ENCODE results near the gene USE1.

USE1 gene

GRCh38 chr19:17206736-17207581, 8.2 kb upstream of the USE1 start:
- no peak for DNase-seq

- no peak for DNase-seq
Measured at GRCh38 chr19:17209126-17210036, 5.8 kb upstream of the USE1 start.

- no peak for DNase-seq
Measured at GRCh38 chr19:17210296-17210695, 4.9 kb upstream of the USE1 start.

DNA sequence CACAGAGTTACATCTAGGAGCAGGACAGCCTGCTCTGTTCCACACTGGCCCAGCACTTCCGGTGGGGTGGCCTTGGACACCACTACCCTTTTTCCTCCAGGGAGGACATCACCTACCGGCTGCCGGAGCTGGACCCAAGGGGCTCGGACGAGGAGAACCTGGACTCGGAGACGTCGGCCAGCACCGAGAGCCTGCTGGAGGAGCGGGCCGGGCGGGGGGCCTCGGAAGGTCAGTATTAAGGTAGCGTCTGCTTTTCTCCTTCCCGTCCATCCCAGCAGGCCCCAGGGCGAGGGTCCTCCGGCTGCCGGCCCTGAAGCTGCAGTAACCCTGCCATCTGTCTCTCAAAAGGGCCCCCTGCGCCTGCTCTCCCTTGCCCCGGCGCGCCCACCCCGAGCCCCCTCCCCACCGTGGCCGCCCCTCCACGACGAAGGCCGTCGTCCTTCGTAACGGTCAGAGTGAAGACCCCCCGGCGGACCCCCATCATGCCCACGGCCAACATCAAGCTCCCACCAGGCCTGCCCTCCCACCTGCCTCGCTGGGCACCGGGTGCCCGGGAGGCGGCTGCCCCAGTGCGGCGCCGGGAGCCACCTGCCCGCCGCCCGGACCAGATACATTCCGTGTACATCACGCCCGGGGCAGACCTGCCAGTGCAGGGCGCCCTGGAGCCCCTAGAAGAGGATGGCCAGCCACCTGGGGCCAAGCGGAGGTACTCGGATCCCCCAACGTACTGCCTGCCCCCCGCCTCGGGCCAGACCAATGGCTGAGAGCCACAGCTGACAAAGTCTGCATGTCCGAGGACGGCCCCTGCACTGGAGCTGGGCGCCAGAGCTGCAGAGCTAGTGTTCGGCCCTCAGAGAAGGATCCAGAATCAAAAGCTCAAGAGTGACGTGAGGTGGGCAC, 3.4 kb upstream of the USE1 start:
- DNase-seq, result no peak

GRCh38 chr19:17213334-17213733, 1.8 kb upstream of the USE1 start:
- DNase-seq, result no peak

GRCh38 chr19:17214508-17215126, 540 bp upstream of the USE1 start:
- DNase-seq, result no peak

DNA sequence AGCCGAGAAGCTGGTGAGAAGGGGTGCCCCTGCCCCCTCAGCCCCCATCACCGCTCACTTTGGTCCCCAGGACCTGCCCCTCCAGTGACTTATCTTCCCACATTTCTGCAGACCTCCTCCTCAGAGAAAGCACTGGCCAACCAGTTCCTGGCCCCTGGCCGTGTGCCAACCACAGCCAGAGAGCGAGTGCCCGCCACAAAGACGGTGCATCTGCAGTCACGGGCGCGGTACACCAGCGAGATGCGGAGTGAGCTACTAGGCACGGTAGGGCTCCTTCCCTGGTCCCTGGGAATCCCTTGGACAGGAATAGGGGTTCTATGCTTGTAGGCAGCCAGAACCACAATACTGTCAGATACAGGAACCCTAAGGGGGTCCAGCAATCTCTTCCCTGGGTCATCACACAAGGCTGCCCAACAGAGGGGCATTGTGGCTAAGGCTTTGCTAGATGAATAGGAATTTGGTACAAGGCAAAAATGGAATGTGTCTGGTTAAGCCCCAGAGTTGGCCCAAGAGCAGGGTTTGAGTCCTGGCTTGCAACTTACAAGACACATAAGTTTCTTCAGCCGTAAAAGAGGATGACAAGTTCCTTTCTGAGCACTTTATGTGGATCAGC, 1.0 kb downstream of the USE1 start:
- no peak for DNase-seq

DNA sequence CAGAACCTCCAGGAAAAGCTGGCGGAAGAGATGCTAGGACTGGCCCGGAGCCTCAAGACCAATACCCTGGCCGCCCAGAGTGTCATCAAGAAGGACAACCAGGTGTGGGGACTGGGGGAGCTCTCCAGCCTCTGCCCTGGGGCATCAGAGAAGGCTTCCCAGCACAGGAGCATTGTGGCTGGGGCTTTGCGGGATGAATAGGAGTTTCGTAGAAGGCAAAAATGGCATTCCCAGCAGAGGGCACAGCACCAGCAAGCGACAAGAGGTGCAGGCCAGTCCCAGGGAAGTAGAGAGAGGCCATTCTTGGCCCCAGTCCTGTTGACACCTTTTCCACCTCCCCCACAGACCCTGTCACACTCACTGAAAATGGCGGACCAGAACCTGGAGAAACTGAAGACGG, 4.1 kb downstream of the USE1 start:
- no peak for DNase-seq

DNA sequence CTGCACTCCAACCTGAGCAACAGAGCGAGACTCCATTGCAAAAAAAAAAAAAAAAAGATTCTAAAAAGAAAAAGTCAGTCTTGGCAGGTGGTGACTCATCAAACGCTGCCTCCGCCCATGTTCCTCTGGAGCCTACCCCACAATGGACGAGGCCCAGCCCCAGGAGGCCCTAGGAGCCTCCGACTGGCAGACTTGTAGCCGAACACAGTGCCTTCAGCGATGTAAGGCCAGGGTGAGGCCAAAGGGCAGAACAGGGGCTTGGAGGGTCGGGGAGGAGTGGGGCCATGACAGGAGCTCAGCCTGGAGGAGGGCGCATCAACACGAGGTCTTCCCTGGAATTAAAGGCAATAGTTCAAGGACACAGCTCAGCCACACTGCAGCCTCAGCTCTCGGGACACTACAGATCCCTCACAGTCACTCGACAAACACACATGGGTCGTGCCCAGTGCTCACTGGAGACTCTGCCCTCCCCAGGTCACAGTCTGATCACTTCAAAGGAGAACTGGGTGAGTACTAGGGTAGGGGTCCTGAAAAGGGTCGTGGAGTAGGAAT, 5.1 kb downstream of the USE1 start:
- no peak for DNase-seq

DNA sequence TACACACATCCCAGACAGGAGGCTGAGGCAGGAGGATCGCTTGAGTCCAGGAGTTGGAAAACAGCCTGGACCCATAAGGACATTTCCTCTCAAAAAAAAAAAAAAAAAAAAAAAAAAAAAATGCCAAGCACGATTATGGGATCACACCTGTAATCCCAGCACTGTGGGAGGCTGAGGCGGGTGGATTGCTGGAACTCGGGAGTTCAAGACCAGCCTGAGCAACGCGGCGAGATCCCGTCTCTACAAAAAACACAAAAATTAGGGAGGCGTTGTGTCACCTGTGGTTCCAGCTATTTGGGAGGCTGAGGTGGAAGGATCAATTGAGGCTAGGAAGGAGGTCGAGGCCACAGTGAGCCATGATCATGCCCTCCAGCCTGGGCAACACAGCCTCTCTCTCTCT, 9.9 kb downstream of the USE1 start:
- no peak for DNase-seq

DNA sequence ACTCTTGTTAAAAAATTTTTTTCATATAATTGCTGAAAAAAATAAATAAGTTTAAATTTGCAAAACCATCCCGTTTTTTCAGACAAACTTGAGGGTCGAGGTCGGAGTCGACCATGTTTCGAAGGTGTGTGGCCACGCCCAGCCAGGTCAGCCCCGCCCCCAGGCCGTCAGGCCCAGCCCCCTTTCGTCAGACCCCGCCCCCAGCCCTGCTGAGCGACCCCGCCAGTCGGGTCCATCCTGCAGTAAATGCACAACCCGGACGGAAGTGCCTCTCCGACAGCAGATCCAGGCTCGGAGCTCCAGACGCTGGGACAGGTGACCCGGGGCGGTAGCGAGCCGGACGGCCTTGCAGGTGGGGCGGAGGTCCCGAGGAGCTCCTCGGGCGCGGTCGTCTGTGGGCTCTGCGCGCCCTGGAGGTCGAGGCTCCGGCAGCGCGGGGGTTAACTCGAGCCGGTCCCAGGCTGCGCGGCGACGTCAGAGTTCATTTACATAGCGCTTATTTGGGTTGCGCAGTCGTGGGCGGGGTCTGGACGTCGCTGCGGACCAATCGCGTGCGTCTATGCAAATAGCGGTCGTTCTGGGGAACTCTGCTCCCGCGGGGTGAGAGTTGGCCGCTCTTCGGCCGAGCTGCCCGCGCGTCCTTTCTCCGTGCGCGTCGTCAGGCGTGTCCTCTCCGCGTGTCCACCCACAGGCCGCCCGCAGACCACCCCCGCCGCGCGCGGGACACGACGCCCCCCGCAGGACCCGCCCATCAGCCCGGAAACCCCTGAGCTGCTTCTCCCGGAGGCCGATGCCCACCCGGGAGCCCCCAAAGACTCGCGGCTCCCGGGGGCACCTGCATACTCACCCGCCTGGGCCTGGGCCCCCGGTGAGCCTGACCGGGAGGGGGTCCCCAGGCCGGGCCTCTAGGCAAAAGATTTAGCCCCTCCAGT, 11.1 kb downstream of the USE1 start, which contains the start of gene OCEL1:
TSS of gene OCEL1 (plus strand) at position 225 of the 932 bp plus-strand sequence. CDS start at position 247, 22 bp downstream.
- peak; percentile 89 to 92 for DNase-seq

DNA sequence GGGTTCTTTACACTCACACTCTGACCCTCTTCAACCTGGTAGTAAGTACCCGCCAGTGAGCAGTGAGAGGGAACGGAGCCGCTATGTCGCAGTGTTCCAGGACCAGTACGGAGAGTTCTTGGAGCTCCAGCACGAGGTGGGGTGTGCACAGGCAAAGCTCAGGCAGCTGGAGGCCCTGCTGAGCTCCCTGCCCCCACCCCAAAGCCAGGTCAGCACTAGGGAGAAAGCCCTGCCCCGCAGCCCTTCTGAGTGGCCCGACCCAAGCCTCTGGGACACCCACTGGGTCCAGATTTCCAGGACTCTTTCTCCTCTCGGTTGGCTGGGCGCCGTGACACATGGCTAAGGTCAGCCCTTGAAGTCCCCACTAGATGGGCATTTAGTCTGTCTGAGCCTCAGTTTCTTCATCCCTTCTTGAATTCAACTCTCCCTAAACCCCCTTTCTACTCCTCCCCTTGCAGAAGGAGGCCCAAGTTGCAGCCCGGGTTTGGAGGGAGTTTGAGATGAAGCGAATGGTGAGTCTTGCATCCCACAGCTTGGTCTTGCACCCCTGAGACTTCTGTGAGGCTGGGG, 12.7 kb downstream of the USE1 start:
- no peak for DNase-seq

GRCh38 chr19:17229890-17230289, 14.7 kb downstream of the USE1 start:
- DNase-seq, result no peak

- DNase-seq, result no peak
Measured at GRCh38 chr19:17232258-17232657, 17.1 kb downstream of the USE1 start.

DNA sequence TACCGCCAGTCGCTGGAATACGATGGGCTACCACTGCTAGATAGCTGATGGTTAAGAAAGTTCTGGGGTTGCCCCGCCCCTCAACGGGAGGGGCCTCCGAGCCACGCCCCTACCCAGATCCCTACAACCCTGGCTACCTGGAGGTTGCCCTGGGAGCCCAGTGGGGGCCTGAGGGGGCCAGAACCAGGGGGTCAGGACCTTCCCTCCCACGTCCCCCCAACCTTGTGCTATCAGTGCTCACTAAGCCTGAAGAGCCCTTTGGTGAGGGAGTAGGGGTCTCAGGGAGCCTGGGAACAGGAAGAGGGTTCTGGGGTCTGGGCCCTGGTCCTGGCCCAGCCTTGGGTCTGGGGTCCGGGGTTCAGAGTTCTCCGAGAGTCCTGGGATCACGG, 19.7 kb downstream of the USE1 start:
- peak; percentile 15 for DNase-seq

DNA sequence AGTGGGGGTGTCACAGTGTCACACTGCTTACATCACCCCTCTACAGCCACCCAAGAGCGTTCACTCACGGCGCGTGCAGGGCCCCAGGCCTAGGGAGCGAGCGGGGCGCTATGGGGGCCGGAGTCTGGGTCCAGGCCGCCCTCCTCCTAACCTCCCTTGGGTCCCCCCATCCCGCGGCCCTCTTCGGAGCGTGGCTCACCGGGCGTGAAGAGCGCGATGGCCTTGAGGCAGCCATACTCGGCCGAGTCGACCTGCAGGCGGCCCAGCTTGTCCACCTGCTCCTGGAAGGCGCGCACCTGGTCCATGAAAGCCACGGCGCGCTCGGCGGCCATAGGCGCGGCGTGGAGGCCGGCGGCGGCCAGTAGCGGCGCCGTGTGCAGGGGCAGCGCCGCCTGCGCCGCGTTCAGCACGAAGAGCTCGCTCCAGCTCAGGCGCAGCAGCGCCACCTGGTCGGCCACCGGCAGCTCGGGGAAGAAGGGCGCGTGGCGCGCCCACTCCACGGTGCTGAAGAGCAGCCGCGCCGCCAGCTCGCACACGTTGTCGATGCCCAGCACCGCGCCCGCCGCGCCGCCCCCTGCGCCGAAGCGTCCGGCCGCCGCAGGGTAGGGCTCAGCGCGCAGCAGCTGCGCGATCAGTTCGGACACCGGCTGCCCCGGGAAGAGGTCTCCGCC, 20.3 kb downstream of the USE1 start:
- peak; percentile 25 to 68 for DNase-seq

- no peak for DNase-seq
Measured at GRCh38 chr19:17235971-17236777, 21.0 kb downstream of the USE1 start.

- DNase-seq, result no peak
Measured at GRCh38 chr19:17236811-17237543, 21.8 kb downstream of the USE1 start.
